A673 (cell line): ENCODE results near the gene GLYATL1.

ENCODE experiments used
- CTCF ChIP-seq: fragments of 300-800, 200-600 bp; sonication (generic); conservative IDR thresholded peaks from 2 replicates; pipeline ENCODE4 v1.5.1; 2017; ENCODE audit warnings: low read depth, mild to moderate bottlenecking, antibody characterized with exemption, low read length, moderate library complexity, mixed read lengths
- EZH2 ChIP-seq: fragments of 200-600 bp; sonication (generic); IDR thresholded peaks from 2 replicates; pipeline ENCODE4 v1.6.1; 2017; ENCODE audit warnings: borderline replicate concordance, low read depth, mild to moderate bottlenecking, mixed read lengths, antibody characterized with exemption, low read length; ENCODE audit not compliant: poor library complexity, severe bottlenecking

GRCh38 chr11:58912124-58912523 is 27.2 kb upstream of the GLYATL1 start:
- TF ChIP-seq EZH2 (no peak), CTCF (no peak)
